Measurements from ENCODE around the gene AMPD3.

The AMPD3 gene

GRCh38 chr11:10478574-10479550, 23.8 kb downstream of the AMPD3 start:
- no peak for TF ChIP-seq CTCF (IDR thresholded peaks at IDR 0.05; ENCODE audit: low read depth, low read length, missing control alignments)
- DNase-seq (ENCODE audit: extremely low read depth, low read depth) = no peak
- H3K4me3 ChIP-seq (replicated peaks; ENCODE audit: low read depth, low read length) = no peak overlapping the region

- TF ChIP-seq CTCF (IDR thresholded peaks at IDR 0.05; ENCODE audit: low read depth, low read length, missing control alignments) = no peak
- H3K4me3 ChIP-seq (replicated peaks; ENCODE audit: low read depth, low read length) = no peak overlapping the region
- no peak for DNase-seq (ENCODE audit: extremely low read depth, low read depth)
Observed at GRCh38 chr11:10480026-10480425, 25.0 kb downstream of the AMPD3 start.

- DNase-seq (ENCODE audit: extremely low read depth, low read depth) = no peak
- TF ChIP-seq CTCF (IDR thresholded peaks at IDR 0.05; ENCODE audit: low read depth, low read length, missing control alignments) = no peak
- H3K4me3 ChIP-seq (replicated peaks; ENCODE audit: low read depth, low read length) = no peak overlapping the region
Observed at GRCh38 chr11:10480760-10481159, 25.7 kb downstream of the AMPD3 start.

GRCh38 chr11:10481560-10482349, 26.7 kb downstream of the AMPD3 start:
- H3K4me3 ChIP-seq (replicated peaks; ENCODE audit: low read depth, low read length) = no peak overlapping the region
- no peak for DNase-seq (ENCODE audit: extremely low read depth, low read depth)
- TF ChIP-seq CTCF (IDR thresholded peaks at IDR 0.05; ENCODE audit: low read depth, low read length, missing control alignments) = no peak

GRCh38 chr11:10483174-10483573, 28.1 kb downstream of the AMPD3 start:
- no peak overlapping the region for H3K4me3 ChIP-seq (replicated peaks; ENCODE audit: low read depth, low read length)
- no peak for DNase-seq (ENCODE audit: extremely low read depth, low read depth)
- TF ChIP-seq CTCF (IDR thresholded peaks at IDR 0.05; ENCODE audit: low read depth, low read length, missing control alignments) = no peak

GRCh38 chr11:10483584-10483983, 28.5 kb downstream of the AMPD3 start:
- no peak for DNase-seq (ENCODE audit: extremely low read depth, low read depth)
- TF ChIP-seq CTCF (IDR thresholded peaks at IDR 0.05; ENCODE audit: low read depth, low read length, missing control alignments) = no peak
- no peak overlapping the region for H3K4me3 ChIP-seq (replicated peaks; ENCODE audit: low read depth, low read length)

Measured in HFF-Myc (cell line).